Neural progenitor cell (in vitro differentiated cells): ENCODE results near the gene RPL7L1. TPM values are rescaled to one million over a fixed set of nuclear protein-coding genes. Genes with fewer than 3 reads are reported as not detected.

Experiments
- DNase-seq: peaks from one replicate; pipeline ENCODE4 v3.0.0-alpha.2; 2016; ENCODE audit warnings: low spot score
- H2AFZ ChIP-seq: fragments of 200-600 bp; sonication (generic); replicated peaks from 2 replicates; pipeline ENCODE4 v1.6.1; 2016; ENCODE audit warnings: antibody characterized with exemption
- H3F3A ChIP-seq: fragments of 200-600 bp; sonication (generic); 2 replicates; pipeline ENCODE4 v1.6.1; 2016; ENCODE audit warnings: antibody characterized with exemption, low read depth
- H3K27ac ChIP-seq: fragments of 200-600 bp; sonication (generic); 2 replicates; pipeline ENCODE4 v1.5.1; 2016; ENCODE audit warnings: mild to moderate bottlenecking
- H3K27me3 ChIP-seq: fragments of 200-600 bp; sonication (generic); 2 replicates; pipeline ENCODE4 v1.6.1; 2016; ENCODE audit warnings: mild to moderate bottlenecking, moderate library complexity
- H3K36me3 ChIP-seq: fragments of 200-600 bp; sonication (generic); 2 replicates; pipeline ENCODE4 v1.5.1; 2016
- H3K4me1 ChIP-seq: fragments of 200-600 bp; sonication (generic); 2 replicates; pipeline ENCODE4 v1.6.1; 2016; ENCODE audit warnings: mixed run types
- H3K4me2 ChIP-seq: fragments of 200-600 bp; sonication (generic); 2 replicates; pipeline ENCODE4 v1.6.1; 2016
- H3K4me3 ChIP-seq: fragments of 200-600 bp; sonication (generic); 2 replicates; pipeline ENCODE4 v1.5.1; 2016
- H3K79me2 ChIP-seq: fragments of 200-600 bp; sonication (generic); 2 replicates; pipeline ENCODE4 v1.6.1; 2016; ENCODE audit warnings: low read depth
- H3K9ac ChIP-seq: fragments of 200-600 bp; sonication (generic); 2 replicates; pipeline ENCODE4 v1.6.1; 2016
- H3K9me3 ChIP-seq: fragments of 200-600 bp; sonication (generic); 2 replicates; pipeline ENCODE4 v1.5.1; 2016; ENCODE audit warnings: low read depth
- H4K20me1 ChIP-seq: fragments of 200-600 bp; sonication (generic); 2 replicates; pipeline ENCODE4 v1.6.1; 2016; ENCODE audit warnings: low read depth
- H3K27ac Mint-ChIP-seq: 3 replicates; pipeline ENCODE4 v1.8.0; 2021; ENCODE audit warnings: mixed read lengths
- H3K27me3 Mint-ChIP-seq: 2 replicates; pipeline ENCODE4 v1.8.0; 2022; ENCODE audit warnings: low read depth, mild to moderate bottlenecking, inconsistent platforms, moderate library complexity, mixed read lengths; ENCODE audit not compliant: insufficient read depth
- H3K36me3 Mint-ChIP-seq: 3 replicates; pipeline ENCODE4 v1.8.0; 2021; ENCODE audit warnings: mixed read lengths
- H3K4me1 Mint-ChIP-seq: 3 replicates; pipeline ENCODE4 v1.8.0; 2021; ENCODE audit warnings: mixed read lengths
- H3K4me3 Mint-ChIP-seq: 3 replicates; pipeline ENCODE4 v1.8.0; 2021; ENCODE audit warnings: mild to moderate bottlenecking, moderate library complexity, mixed read lengths
- H3K9me3 Mint-ChIP-seq: 3 replicates; pipeline ENCODE4 v1.8.0; 2020; ENCODE audit warnings: mixed read lengths
- CTCF ChIP-seq: fragments of 200-600 bp; sonication (generic); IDR thresholded peaks from 2 replicates; pipeline ENCODE4 v1.5.1; 2017; ENCODE audit warnings: antibody characterized with exemption, mild to moderate bottlenecking
- EZH2 ChIP-seq: fragments of 200-600 bp; sonication (generic); IDR thresholded peaks from 2 replicates; pipeline ENCODE4 v1.6.1; 2017; ENCODE audit warnings: antibody characterized with exemption, mild to moderate bottlenecking, moderate library complexity
- EZH2phosphoT487 ChIP-seq: fragments of 200-600 bp; sonication (generic); IDR thresholded peaks from 2 replicates; pipeline ENCODE4 v1.6.1; 2017; ENCODE audit warnings: antibody characterized with exemption
- total RNA-seq: library from RNA; depleted of rRNA; stranded (reverse); fragments of >200 nt; gene quantifications from 2 replicates; pipeline ENCODE4 v1.2.3, GENCODE V29; 2015; ENCODE audit warnings: low replicate concordance

Gene RPL7L1
- total RNA-seq, 1 donor from 2014 or later: 106 TPM

DNA sequence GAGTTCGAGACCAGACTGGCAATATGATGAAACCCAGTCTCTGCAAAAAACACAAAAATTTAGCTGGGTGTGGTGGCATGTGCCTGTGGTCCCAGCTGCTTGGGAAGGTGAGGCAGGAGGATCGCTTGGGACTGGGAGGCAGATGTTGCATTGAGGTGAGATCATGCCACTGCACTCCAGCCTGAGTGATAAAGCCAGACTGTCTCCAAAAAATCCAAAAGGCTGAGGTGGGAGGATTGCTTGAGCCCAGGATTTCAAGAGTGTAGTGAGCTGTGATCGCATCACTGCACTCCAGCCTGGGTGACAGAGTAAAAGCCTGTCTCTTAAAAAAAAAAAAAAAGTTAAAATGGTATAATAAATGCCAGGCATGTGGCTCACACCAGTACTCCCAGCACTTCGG, 35.1 kb downstream of the RPL7L1 start:
- TF ChIP-seq EZH2 (no peak), EZH2phosphoT487 (no peak), CTCF (no peak)
- Histone ChIP-seq H3K9ac (no peak overlapping the region), H3K9me3 (no peaks in the 10 kb centered on the region), H3K4me3 (no peak overlapping the region), H3K27ac (no peak overlapping the region), H3K36me3 (no peaks in the 10 kb centered on the region), H2AFZ (no peak overlapping the region), H3K4me1 (no peaks in the 10 kb centered on the region), H3K27me3 (no peaks in the 10 kb centered on the region), H4K20me1 (no peaks in the 10 kb centered on the region), H3F3A (peaks cover 28% of the 10 kb centered on the region), H3K79me2 (no peaks in the 10 kb centered on the region), H3K4me2 (no peak overlapping the region)
- no peaks in the 10 kb centered on the region for H3K9me3 Mint-ChIP-seq
- H3K27me3 Mint-ChIP-seq: peaks cover 10% of the 10 kb centered on the region
- H3K4me3 Mint-ChIP-seq: no peak overlapping the region
- no peak for DNase-seq
- no peak overlapping the region for H3K27ac Mint-ChIP-seq
- H3K4me1 Mint-ChIP-seq: peaks cover 4% of the 10 kb centered on the region
- H3K36me3 Mint-ChIP-seq: no peaks in the 10 kb centered on the region

- no peak within 1 kb of the TSS for H3K4me3 Mint-ChIP-seq
- Histone ChIP-seq H3K9ac (no peak within 1 kb of the TSS), H3K27ac (no peak within 1 kb of the TSS), H3K4me2 (no peak within 1 kb of the TSS), H3K4me1 (no peaks in the 10 kb centered on the region), H3K36me3 (no peaks in the 10 kb centered on the region), H3K9me3 (no peaks in the 10 kb centered on the region), H3K4me3 (no peak within 1 kb of the TSS), H3F3A (peaks cover 23% of the 10 kb centered on the region), H2AFZ (no peak within 1 kb of the TSS), H4K20me1 (no peaks in the 10 kb centered on the region), H3K27me3 (no peaks in the 10 kb centered on the region), H3K79me2 (no peaks in the 10 kb centered on the region)
- DNase-seq: no peak
- TF ChIP-seq EZH2 (no peak), EZH2phosphoT487 (no peak), CTCF (no peak)
- peaks cover 5% of the 10 kb centered on the region for H3K27me3 Mint-ChIP-seq
- no peaks in the 10 kb centered on the region for H3K36me3 Mint-ChIP-seq
- peaks cover 4% of the 10 kb centered on the region for H3K4me1 Mint-ChIP-seq
- H3K27ac Mint-ChIP-seq: no peak within 1 kb of the TSS
- H3K9me3 Mint-ChIP-seq: no peaks in the 10 kb centered on the region
Observed at GRCh38 chr6:42915732-42916131, 36.3 kb downstream of the RPL7L1 start, which contains the start of gene PTCRA. PTCRA (plus strand) TSS chr6:42916053; CDS start chr6:42916070, 17 bp downstream.

DNA sequence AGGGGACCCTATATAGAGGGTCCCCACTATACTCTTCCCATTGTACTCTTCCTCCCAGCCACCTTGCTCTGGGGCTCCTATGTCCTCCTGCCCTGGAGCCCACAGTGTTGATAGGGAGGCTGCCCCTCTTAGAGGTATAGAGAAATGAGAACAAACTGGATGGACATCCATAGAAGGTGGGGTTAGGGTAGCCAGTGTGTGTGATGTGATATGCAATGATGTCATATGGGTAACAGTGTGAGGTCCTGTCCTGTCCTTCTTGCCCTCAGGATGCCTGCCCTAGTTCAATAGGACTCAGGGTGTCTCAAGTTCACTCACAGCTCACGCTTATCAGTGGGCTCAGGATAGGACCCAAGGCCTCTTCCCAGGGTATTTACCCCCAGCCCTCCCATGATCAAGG, 36.9 kb downstream of the RPL7L1 start:
- Histone ChIP-seq H3K27me3 (no peaks in the 10 kb centered on the region), H3K9ac (no peak overlapping the region), H2AFZ (no peak overlapping the region), H3K27ac (no peak overlapping the region), H3K4me1 (no peaks in the 10 kb centered on the region), H3F3A (peaks cover 18% of the 10 kb centered on the region), H3K36me3 (no peaks in the 10 kb centered on the region), H4K20me1 (no peaks in the 10 kb centered on the region), H3K4me3 (no peak overlapping the region), H3K9me3 (no peaks in the 10 kb centered on the region), H3K79me2 (no peaks in the 10 kb centered on the region), H3K4me2 (no peak overlapping the region)
- H3K4me1 Mint-ChIP-seq: peaks cover 1% of the 10 kb centered on the region
- no peaks in the 10 kb centered on the region for H3K36me3 Mint-ChIP-seq
- H3K9me3 Mint-ChIP-seq: no peaks in the 10 kb centered on the region
- no peak overlapping the region for H3K4me3 Mint-ChIP-seq
- no peak overlapping the region for H3K27ac Mint-ChIP-seq
- TF ChIP-seq EZH2phosphoT487 (no peak), EZH2 (no peak), CTCF (no peak)
- peaks cover 5% of the 10 kb centered on the region for H3K27me3 Mint-ChIP-seq
- DNase-seq: no peak
